OCI-LY3 (cell line): Measurements from ENCODE around the gene CRB1.

Source experiments
- EZH2phosphoT487 ChIP-seq: fragments of 200-600 bp; shearing (Covaris generic); IDR thresholded peaks from 2 replicates; pipeline ENCODE4 v1.6.1; 2018; ENCODE audit warnings: antibody characterized with exemption, mixed run types, low read depth
- TF ChIP-seq, protein P1 (sequence below): fragments of 200-600, 300-600 bp; sonication (generic); IDR thresholded peaks from 2 replicates; pipeline ENCODE4 v1.5.1; 2014; ENCODE audit warnings: antibody characterized with exemption, low read length, low read depth

DNA sequence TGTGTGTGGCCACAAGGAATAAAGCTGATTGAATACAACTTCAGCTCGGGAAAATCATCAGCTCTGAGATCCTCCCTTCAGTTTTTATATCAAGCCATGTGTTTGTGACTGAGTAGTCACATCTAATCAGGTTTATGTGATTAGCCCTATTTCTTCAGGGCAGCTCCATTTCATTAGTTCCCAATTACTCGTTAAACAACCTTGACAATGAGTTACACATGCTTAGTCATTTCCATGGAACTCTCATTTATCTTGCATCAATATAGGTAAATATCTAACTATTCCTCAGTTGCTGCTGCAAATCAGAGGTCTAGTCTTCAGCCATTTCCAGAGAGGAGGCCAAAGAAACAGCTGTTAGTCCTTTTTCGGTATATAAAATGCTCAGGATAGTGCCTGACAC, 16.3 kb downstream of the CRB1 start:
- TF ChIP-seq, protein P1, sequence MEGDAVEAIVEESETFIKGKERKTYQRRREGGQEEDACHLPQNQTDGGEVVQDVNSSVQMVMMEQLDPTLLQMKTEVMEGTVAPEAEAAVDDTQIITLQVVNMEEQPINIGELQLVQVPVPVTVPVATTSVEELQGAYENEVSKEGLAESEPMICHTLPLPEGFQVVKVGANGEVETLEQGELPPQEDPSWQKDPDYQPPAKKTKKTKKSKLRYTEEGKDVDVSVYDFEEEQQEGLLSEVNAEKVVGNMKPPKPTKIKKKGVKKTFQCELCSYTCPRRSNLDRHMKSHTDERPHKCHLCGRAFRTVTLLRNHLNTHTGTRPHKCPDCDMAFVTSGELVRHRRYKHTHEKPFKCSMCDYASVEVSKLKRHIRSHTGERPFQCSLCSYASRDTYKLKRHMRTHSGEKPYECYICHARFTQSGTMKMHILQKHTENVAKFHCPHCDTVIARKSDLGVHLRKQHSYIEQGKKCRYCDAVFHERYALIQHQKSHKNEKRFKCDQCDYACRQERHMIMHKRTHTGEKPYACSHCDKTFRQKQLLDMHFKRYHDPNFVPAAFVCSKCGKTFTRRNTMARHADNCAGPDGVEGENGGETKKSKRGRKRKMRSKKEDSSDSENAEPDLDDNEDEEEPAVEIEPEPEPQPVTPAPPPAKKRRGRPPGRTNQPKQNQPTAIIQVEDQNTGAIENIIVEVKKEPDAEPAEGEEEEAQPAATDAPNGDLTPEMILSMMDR = no peak
- TF ChIP-seq EZH2phosphoT487 = no peak
